ENCODE results near the gene DBP.

Gene DBP

GRCh38 chr19:48635966-48636858, 967 bp downstream of the DBP start:
- no peak for TF ChIP-seq CTCF (IDR thresholded peaks at IDR 0.05; ENCODE audit: low read depth, low read length, missing control alignments)
- no peak for DNase-seq (ENCODE audit: low read depth)
- peak overlapping the region; percentile 50 for H3K4me3 ChIP-seq (ENCODE audit: low read depth, low read length)
- in situ Hi-C loops (cut with HindIII; ENCODE audit: low sequenced_read_pairs): no loop called here

GRCh38 chr19:48635263-48635965, 1.8 kb downstream of the DBP start:
- TF ChIP-seq CTCF (IDR thresholded peaks at IDR 0.05; ENCODE audit: low read depth, low read length, missing control alignments): no peak
- in situ Hi-C loops (cut with HindIII; ENCODE audit: low sequenced_read_pairs): no loop called here
- DNase-seq (ENCODE audit: low read depth): no peak
- peak overlapping the region; percentile 50 for H3K4me3 ChIP-seq (ENCODE audit: low read depth, low read length)

- DNase-seq (ENCODE audit: low read depth): peak; percentile 78
- no peak for TF ChIP-seq CTCF (IDR thresholded peaks at IDR 0.05; ENCODE audit: low read depth, low read length, missing control alignments)
- in situ Hi-C loops (cut with HindIII; ENCODE audit: low sequenced_read_pairs): no loop called here
- no peak overlapping the region for H3K4me3 ChIP-seq (ENCODE audit: low read depth, low read length)
Measured at GRCh38 chr19:48634424-48635262, 2.5 kb downstream of the DBP start.

GRCh38 chr19:48634036-48634342, 3.2 kb downstream of the DBP start:
- in situ Hi-C loops (cut with HindIII; ENCODE audit: low sequenced_read_pairs): no loop called here
- H3K4me3 ChIP-seq (ENCODE audit: low read depth, low read length): no peak overlapping the region
- no peak for DNase-seq (ENCODE audit: low read depth)
- no peak for TF ChIP-seq CTCF (IDR thresholded peaks at IDR 0.05; ENCODE audit: low read depth, low read length, missing control alignments)

GRCh38 chr19:48633148-48634035, 3.8 kb downstream of the DBP start:
- H3K4me3 ChIP-seq (ENCODE audit: low read depth, low read length): no peak overlapping the region
- in situ Hi-C loops (cut with HindIII; ENCODE audit: low sequenced_read_pairs): no loop called here
- no peak for TF ChIP-seq CTCF (IDR thresholded peaks at IDR 0.05; ENCODE audit: low read depth, low read length, missing control alignments)
- DNase-seq (ENCODE audit: low read depth): no peak

Data from astrocyte of the cerebellum (primary cell).